ENCODE results near the gene SPDYE18.
"Not testable (repeated sequence)": the region's sequence is repeated elsewhere in the genome, so short reads cannot be mapped to it uniquely, and the experiment has no call there.

Gene SPDYE18

DNA sequence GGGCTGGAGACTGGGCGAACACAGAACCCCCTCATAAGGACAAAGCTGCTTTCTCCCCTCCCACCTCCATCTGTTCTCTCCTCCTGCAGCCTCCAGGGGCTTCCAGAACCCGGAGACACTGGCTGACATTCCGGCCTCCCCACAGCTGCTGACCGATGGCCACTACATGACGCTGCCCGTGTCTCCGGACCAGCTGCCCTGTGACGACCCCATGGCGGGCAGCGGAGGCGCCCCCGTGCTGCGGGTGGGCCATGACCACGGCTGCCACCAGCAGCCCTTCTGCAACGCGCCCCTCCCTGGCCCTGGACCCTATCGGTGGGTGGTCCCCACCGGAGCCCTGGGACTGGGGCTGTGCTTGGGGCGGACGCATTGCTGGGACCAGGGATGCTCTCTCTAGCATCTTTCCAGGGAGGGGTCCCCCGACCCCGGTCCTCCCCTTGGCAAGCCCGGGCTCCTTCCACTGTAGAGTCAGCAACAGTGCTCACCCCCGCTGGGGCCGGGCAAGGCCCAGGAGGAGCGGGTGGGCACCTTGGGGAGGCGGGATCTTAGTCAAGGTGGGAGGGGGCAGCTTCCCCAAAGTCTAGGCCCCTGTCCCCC lies 56.8 kb downstream of the SPDYE18 start:
- DNase-seq, result not testable (repeated sequence)

DNA sequence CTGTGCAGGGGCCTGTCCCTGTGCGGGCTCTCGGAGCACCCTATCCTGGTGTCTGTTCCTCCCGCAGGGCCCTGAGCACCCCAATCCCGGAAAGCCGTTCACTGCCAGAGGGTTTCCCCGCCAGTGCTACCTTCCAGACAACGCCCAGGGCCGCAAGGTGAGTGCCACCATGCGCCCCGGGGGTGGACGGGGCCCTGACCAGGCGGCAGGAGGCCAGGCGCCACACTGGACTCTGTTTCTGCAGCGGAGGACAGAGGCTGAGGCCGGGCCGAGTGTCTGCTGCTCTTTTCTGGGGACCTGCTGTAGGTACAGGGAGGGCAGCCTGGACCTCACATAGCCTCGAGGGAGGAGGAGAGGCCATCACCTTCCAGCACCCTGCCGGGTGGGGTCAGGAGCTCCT lies 58.2 kb downstream of the SPDYE18 start:
- DNase-seq, result not testable (repeated sequence)

DNA sequence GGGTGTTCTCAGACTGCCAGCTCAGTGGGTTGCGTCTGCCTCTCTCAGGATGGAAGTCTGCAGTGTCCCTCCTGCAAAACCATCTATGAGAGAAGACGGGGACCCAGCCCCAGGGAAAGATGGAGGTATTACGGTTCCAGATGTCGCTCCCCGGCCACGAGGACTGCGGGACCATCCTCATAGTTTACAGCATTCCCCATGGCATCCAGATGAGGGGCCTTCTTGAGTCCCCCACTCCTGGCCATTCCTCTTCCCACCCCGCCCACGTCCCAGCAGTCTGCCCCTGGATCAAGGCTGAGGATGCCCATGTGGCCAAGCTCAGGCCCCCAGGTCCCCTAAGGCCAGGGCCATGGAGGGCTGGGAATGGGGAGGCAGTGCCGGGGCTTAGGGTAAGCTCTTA lies 59.1 kb downstream of the SPDYE18 start:
- not testable (repeated sequence) for DNase-seq

DNA sequence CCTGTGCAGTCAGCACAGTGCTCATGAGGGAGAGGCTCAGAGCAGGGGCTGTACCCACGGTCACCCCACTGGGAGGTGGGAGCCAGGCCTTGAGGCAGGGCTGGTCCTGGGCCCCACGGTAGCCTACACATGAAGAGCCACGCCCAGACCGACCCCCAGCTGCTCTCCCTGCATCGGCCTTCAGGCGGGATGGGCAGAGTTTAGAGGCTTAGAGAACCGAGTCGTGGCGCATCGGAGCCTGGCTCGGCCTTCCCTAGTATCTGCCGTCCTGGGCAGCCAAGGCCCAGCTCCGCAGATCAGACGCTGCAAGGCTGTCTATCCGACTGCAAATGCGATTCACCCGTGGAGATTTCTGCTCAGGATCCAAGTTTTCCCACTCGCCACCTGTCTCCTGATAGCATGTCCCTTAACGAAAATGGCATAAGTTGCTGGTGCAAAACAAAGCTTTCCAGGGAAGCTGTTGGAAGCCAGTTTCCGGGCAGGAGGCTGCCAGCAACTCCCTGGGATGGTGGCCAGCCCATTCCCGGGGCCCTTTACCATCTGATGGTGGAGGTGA lies 59.6 kb downstream of the SPDYE18 start:
- DNase-seq, result not testable (repeated sequence)

DNA sequence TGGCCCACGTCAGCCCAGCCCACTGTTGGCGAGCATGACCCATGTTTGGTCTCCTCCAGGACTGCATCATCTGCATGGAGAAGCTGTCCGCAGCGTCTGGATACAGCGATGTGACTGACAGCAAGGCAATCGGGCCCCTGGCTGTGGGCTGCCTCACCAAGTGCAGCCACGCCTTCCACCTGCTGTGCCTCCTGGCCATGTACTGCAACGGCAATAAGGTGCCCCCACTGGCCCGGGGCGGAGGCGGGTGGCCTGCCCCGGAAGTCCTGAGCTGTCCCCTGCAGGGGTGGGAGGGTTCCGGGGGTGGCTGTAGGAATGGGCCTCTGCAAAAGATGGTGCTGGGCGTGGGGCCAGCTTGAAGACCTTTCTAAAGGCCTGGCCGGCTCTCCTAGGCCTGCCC lies 60.3 kb downstream of the SPDYE18 start:
- not testable (repeated sequence) for DNase-seq

Data from NCI-H187 (cell line).